ENCODE results near the gene HOXC10. TPM values are rescaled to one million over a fixed set of nuclear protein-coding genes. Genes with fewer than 3 reads are reported as not detected.

Gene HOXC10
- polyA plus RNA-seq, 1 donor (not counting 4 experiments of a cell fraction or from before 2014, with no cell fraction given), result 14.1 TPM

DNA sequence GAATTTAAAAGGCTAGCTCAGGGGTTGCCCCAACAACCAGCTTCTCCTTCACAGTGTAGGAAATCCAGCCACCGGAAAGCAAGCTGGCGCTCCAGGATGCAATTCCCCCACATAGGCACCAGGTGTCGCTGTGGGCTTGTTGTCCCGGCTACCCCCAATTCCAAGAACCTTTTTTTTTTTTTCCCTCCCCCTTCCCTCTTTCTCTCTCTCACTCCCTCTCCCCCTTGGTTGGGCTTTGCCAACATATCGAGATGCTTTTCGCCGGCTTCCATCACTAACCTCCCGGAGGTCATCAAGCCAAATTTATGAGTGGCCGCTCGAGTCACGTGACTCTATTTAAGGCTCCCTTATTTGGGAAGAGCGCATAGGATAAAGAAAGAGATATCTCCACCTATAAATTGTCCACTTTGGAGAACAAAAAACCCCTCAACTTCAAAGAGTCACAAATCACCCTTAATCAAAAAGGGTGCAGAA lies 47.7 kb downstream of the HOXC10 start, which contains the start of gene HOXC5:
TSS of gene HOXC5 (plus strand) at position 424 of the 474 bp plus-strand sequence. CDS start 73 bp downstream, outside the sequence.
- peak; percentile 73 for FAIRE-seq

DNA sequence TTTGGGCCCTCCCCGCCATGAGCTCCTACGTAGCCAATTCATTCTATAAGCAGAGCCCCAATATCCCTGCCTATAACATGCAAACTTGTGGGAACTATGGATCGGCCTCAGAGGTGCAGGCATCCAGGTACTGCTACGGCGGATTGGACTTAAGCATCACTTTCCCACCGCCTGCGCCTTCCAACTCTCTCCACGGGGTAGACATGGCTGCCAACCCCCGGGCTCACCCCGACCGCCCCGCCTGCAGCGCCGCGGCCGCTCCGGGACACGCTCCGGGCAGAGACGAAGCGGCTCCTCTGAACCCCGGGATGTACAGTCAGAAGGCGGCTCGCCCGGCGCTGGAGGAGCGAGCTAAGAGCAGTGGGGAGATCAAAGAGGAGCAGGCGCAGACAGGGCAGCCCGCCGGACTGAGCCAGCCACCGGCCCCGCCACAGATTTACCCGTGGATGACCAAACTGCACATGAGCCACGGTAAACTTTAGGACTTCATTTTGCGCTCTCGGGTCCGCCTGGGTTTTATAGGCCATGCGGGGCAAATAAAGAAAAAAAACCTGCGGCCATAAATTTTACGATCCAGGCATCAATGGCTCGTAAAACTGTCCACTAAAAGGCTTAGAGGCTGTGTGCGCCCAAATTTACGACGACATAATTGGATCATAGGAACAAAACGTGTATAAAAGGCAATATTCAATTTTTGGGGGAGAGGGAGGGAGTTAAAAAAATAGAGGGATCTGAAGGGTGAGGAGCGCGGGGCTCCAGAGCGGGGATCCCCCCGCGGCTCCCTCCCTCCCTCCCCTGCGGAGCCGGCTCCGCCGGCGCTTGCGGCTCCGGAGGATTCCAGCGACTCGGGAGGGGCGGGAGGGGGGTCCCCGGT lies 48.4 kb downstream of the HOXC10 start:
- Histone ChIP-seq H3K4me3 (ENCODE audit: control insufficient read depth in 2 of 3, extremely low read depth in 1 of 3, insufficient read depth in 2 of 3, low read depth in 1 of 3, low read length in 3 of 3) (peak overlapping the region; percentile 33 to 77 (median 65)), H3K9ac (ENCODE audit: control insufficient read depth, extremely low read depth, insufficient read depth, low read length) (peak overlapping the region; percentile 66), H3K27me3 (ENCODE audit: control insufficient read depth, extremely low read depth, insufficient read depth, low read length) (no peaks in the 10 kb centered on the region), H3K79me2 (ENCODE audit: control insufficient read depth, insufficient read depth, low read length) (peaks cover 13% of the 10 kb centered on the region), H3K9me3 (ENCODE audit: control insufficient read depth, low read depth, low read length) (no peaks in the 10 kb centered on the region), H4K20me1 (ENCODE audit: control insufficient read depth, extremely low read depth, insufficient read depth, low read length) (no peaks in the 10 kb centered on the region), H3K36me3 (ENCODE audit: control insufficient read depth in 2 of 2, extremely low read depth in 1 of 2, insufficient read depth in 2 of 2, low read length in 2 of 2) (peaks cover 0 to 1% of the 10 kb centered on the region in 2 experiments), H3K9me1 (ENCODE audit: control insufficient read depth, extremely low read depth, insufficient read depth, low read length) (no peaks in the 10 kb centered on the region), H3K27ac (ENCODE audit: control insufficient read depth, insufficient read depth, low read length) (peak overlapping the region; percentile 58), H2AFZ (ENCODE audit: control insufficient read depth, low read length) (peak overlapping the region; percentile 67), H3K4me2 (ENCODE audit: control insufficient read depth, extremely low read depth, insufficient read depth, low read depth, low read length) (peak overlapping the region; percentile 95), H3K4me1 (ENCODE audit: control insufficient read depth, extremely low read depth, insufficient read depth, low read length) (peaks cover 37% of the 10 kb centered on the region)
- dilution Hi-C loops (cut with MboI; ENCODE audit: extremely low pct_ligation_motif_present, low sequenced_read_pairs), result no loop called here
- TF ChIP-seq EZH2 (IDR thresholded peaks at IDR 0.05; ENCODE audit: low read length), result no peak
- TF ChIP-seq, protein P1, sequence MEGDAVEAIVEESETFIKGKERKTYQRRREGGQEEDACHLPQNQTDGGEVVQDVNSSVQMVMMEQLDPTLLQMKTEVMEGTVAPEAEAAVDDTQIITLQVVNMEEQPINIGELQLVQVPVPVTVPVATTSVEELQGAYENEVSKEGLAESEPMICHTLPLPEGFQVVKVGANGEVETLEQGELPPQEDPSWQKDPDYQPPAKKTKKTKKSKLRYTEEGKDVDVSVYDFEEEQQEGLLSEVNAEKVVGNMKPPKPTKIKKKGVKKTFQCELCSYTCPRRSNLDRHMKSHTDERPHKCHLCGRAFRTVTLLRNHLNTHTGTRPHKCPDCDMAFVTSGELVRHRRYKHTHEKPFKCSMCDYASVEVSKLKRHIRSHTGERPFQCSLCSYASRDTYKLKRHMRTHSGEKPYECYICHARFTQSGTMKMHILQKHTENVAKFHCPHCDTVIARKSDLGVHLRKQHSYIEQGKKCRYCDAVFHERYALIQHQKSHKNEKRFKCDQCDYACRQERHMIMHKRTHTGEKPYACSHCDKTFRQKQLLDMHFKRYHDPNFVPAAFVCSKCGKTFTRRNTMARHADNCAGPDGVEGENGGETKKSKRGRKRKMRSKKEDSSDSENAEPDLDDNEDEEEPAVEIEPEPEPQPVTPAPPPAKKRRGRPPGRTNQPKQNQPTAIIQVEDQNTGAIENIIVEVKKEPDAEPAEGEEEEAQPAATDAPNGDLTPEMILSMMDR (optimal IDR thresholded peaks at IDR 0.05 in 1 of 3, IDR thresholded peaks at IDR 0.05 in 1 of 3, conservative IDR thresholded peaks at IDR 0.05 in 1 of 3; ENCODE audit: extremely low read depth in 1 of 3, insufficient read depth in 2 of 3, low read length in 3 of 3), result no peak
- DNase-seq (ENCODE audit: low read depth, low spot score), result no peak
- FAIRE-seq, result peak; percentile 20

More for the DNA sequence above, 47.7 kb downstream of the HOXC10 start, which contains the start of gene HOXC5:
- no peaks in the 10 kb centered on the region for H4K20me1 ChIP-seq (ENCODE audit: control insufficient read depth, extremely low read depth, insufficient read depth, low read length)
- peaks cover 37% of the 10 kb centered on the region for H3K4me1 ChIP-seq (ENCODE audit: control insufficient read depth, extremely low read depth, insufficient read depth, low read length)
- peak within 1 kb of the TSS; percentile 66 for H3K9ac ChIP-seq (ENCODE audit: control insufficient read depth, extremely low read depth, insufficient read depth, low read length)
- no peaks in the 10 kb centered on the region for H3K27me3 ChIP-seq (ENCODE audit: control insufficient read depth, extremely low read depth, insufficient read depth, low read length)
- H3K79me2 ChIP-seq (ENCODE audit: control insufficient read depth, insufficient read depth, low read length), result peaks cover 16% of the 10 kb centered on the region
- H3K9me3 ChIP-seq (ENCODE audit: control insufficient read depth, low read depth, low read length), result no peaks in the 10 kb centered on the region
- peak within 1 kb of the TSS; percentile 67 for H2AFZ ChIP-seq (ENCODE audit: control insufficient read depth, low read length)
- peak within 1 kb of the TSS; percentile 95 for H3K4me2 ChIP-seq (ENCODE audit: control insufficient read depth, extremely low read depth, insufficient read depth, low read depth, low read length)
- no peak for DNase-seq (ENCODE audit: low read depth, low spot score)
- H3K36me3 ChIP-seq (ENCODE audit: control insufficient read depth in 2 of 2, extremely low read depth in 1 of 2, insufficient read depth in 2 of 2, low read length in 2 of 2), result peaks cover 0 to 1% of the 10 kb centered on the region in 2 experiments
- peak within 1 kb of the TSS; percentile 33 to 77 (median 65) for H3K4me3 ChIP-seq (ENCODE audit: control insufficient read depth in 2 of 3, extremely low read depth in 1 of 3, insufficient read depth in 2 of 3, low read depth in 1 of 3, low read length in 3 of 3)
- H3K27ac ChIP-seq (ENCODE audit: control insufficient read depth, insufficient read depth, low read length), result peak within 1 kb of the TSS; percentile 58
- H3K9me1 ChIP-seq (ENCODE audit: control insufficient read depth, extremely low read depth, insufficient read depth, low read length), result no peaks in the 10 kb centered on the region
- dilution Hi-C loops (cut with MboI; ENCODE audit: extremely low pct_ligation_motif_present, low sequenced_read_pairs), result no loop called here
- TF ChIP-seq, protein P1 (optimal IDR thresholded peaks at IDR 0.05 in 1 of 3, IDR thresholded peaks at IDR 0.05 in 1 of 3, conservative IDR thresholded peaks at IDR 0.05 in 1 of 3; ENCODE audit: extremely low read depth in 1 of 3, insufficient read depth in 2 of 3, low read length in 3 of 3), result peak; percentile 89 to 96 (median 91)
- TF ChIP-seq EZH2 (IDR thresholded peaks at IDR 0.05; ENCODE audit: low read length), result no peak

Data from keratinocyte (primary cell).